ENCODE results near the gene SH3RF3.

The SH3RF3 gene

DNA sequence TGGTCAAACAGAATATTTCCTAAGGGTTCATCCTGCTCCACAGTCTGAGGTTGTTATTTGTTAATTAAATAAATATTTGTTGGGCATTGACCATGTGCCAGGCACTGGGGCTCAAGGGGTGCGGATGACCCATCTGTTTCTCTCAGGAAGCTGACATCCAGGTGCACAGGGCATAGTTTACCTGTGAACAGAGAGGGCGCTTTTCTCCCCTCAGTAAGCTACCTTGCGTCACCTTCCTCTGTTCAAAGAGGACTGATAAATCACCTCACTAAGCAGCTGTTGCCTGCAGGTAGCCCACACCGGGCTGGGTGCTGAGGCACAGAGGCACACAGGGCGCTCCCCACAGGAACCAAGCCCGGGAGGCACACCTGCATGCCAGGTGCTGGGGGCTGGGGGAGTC is 41.6 kb downstream of the SH3RF3 start:
- TF ChIP-seq GATA2 (IDR thresholded peaks at IDR 0.05; ENCODE audit: low read depth, low read length): no peak
- TF ChIP-seq GATA3 (IDR thresholded peaks at IDR 0.05; ENCODE audit: low read depth, low read length): no peak

DNA sequence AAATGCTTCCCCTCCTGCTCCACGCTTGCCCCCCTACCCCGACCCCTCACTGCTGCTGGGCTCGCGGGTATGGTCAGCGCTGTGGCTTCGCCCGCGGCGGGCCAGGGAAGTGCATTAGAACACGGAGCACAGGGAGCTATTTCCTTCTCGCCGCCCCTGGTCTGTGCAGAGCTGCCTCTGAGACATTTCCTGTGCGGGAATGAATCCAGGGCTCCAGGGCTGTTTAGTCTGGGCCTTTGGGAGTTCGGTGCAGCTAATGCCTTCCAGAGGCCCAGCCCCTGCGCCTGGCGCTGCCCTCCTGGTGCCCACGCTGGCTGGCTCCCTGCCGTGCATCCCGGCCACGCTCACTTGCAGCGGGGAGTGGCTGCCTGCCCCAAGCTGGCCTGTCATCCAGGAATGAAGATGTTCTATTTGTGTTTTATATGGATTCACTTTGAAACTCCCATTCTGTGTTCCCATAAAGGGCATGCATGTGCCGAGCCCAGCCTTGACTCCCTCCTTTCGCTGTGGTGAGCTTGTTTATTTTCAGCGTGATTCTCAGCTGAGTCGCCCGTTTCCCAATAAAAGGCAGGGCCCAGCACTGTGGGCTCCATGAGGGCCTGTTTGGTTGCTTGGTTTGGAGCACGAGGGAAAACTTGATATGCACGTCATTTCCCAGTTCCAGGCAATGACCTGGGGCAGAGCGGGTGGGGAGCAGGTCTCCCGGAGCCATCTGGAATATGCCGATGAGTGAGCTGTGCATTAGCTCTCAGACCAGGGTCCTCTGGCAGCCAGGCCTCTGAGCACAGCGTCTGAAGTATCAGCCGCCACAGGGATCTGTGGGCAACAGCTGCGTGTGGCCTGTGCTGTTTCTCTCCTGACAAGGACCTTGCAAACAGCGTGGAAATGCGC is 42.7 kb downstream of the SH3RF3 start:
- TF ChIP-seq GATA3 (IDR thresholded peaks at IDR 0.05; ENCODE audit: low read depth, low read length) (no peak), GATA2 (IDR thresholded peaks at IDR 0.05; ENCODE audit: low read depth, low read length) (no peak)

DNA sequence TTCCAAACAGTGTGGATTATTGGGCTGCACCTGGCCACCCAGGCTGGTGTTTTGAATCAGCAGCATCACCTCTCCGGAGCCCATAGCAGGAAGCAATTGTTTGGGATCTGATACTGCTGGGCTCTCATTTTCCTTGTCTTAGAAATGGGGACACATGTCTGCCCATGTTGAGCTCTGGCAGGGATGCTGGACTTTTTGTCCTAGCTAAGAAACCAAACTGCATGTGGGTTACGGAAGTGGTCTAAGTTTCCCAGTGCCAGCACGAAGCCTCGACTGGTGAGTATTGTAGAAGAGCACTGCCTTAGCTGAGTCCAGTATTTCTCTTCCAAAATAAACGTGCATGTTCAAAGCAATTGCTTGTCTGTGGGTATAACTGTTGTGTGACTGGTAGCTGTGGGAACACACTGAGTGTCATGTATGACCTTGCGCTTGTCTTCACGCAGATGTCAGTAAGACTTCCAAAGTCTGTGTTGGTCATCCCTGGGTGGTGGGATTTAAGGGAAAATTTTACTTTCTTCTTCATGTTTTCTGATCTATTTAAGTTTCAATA is 43.6 kb downstream of the SH3RF3 start:
- TF ChIP-seq GATA3 (IDR thresholded peaks at IDR 0.05; ENCODE audit: low read depth, low read length): no peak
- no peak for TF ChIP-seq GATA2 (IDR thresholded peaks at IDR 0.05; ENCODE audit: low read depth, low read length)

DNA sequence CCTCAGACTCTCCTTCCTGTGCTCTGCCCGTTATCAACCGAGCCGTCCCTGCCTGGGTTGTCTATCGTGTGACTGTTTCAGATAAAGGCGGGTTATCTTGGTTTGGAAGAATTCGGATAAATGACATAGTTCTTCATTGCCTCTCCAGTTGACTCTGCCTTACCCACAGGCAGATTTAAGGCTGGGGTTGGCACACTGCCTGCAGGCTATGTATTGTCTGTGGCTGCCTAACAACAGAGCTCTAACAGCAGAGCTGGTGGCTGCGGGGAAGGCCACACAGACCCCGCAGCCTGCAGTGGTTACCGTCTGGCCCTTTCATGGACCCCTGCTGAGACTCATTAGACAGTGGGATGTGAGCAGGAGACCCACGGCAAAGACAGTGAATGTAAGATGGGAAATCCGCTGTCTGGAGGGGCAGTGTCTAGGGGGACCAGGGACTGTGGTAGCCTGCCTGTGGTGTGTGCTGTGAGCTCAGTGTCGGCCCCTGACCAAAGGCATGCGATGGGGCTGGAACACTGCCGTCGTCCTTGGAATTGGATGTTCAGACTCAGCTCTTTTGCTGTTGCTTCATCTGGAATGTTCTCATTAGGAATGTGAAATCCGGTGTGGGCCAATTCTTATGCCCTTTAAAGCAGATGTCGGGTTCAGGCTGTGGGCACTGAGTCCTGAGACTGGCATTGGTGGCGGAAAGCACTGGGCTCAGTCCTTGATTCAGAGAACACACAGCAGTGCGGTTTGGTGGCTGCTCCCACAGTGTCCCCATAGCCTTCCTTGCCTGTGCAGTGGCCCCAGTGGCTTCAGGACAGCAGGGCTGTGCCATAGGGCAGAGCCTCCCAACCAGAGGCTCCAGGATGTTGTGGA is 44.5 kb downstream of the SH3RF3 start:
- TF ChIP-seq GATA2 (IDR thresholded peaks at IDR 0.05; ENCODE audit: low read depth, low read length) (no peak), GATA3 (IDR thresholded peaks at IDR 0.05; ENCODE audit: low read depth, low read length) (no peak)

DNA sequence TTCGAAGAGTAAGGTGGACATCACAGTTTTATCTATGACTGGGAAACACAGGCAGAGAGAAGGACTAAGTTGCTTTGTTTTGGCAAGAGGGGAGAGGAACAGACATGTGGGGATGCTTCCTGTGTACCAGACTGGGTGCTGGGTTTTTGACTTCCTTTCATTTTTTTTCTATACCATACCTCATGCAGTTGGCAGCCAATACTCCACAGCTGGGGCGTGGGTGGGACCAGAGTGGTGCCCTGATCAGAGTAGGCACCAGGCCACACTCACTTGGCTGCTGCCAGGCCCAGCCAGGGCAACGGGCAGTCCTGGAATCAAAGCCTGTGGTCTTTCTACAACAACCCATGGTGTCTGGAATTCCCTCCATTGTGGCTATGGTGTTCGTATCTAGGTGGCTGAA is 45.2 kb downstream of the SH3RF3 start:
- TF ChIP-seq GATA3 (IDR thresholded peaks at IDR 0.05; ENCODE audit: low read depth, low read length): no peak
- no peak for TF ChIP-seq GATA2 (IDR thresholded peaks at IDR 0.05; ENCODE audit: low read depth, low read length)

DNA sequence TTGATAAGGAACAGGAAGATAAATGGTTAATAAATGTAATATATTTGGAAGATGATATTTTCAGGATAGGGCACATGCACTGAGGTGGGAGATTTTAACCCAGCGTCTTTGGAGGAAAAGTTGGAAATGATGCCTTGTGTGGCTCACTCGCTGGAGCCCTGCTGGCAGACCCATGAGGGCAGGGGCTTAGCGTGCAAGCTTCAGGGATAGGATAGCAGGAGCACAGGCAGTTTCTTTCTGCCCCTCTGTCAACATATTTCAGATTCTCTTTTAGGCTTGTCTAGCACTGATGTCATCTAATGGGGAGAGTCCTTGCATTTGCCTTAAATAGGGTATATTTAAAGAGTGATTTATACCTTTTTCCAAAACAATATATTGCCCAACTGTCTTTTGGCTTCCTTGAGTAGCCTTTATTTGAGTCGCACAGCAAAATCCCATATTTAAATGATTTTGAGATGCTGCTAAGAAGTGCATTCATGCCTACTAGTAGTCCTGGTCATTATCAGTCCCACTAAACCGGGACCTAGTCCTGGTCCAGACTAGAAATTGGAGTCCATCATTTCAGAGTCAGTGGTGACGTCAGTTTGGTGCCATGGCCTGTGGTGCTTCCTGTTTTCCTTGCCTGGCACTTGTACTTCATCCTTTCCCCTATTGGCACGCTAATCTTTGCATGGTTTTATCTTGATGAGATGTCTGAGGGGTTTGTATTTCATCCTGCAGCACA is 45.8 kb downstream of the SH3RF3 start:
- TF ChIP-seq GATA2 (IDR thresholded peaks at IDR 0.05; ENCODE audit: low read depth, low read length) (no peak), GATA3 (IDR thresholded peaks at IDR 0.05; ENCODE audit: low read depth, low read length) (no peak)

DNA sequence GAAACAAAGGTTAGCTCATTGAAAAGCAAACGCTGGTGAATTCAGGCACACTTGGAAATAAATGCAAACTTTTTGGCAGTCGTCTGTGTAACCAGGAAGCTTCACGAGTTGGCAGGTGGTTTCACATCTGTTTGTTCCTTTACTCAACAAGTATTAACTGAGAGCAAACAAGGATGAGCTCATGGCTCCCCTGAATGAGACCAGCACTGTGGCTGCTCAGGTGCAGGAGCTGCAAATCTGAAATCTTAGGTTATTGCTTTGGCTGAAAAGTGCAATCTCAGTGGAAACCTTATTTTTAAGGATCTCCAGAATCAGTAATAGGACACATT is 46.3 kb downstream of the SH3RF3 start:
- no peak for TF ChIP-seq GATA2 (IDR thresholded peaks at IDR 0.05; ENCODE audit: low read depth, low read length)
- no peak for TF ChIP-seq GATA3 (IDR thresholded peaks at IDR 0.05; ENCODE audit: low read depth, low read length)

DNA sequence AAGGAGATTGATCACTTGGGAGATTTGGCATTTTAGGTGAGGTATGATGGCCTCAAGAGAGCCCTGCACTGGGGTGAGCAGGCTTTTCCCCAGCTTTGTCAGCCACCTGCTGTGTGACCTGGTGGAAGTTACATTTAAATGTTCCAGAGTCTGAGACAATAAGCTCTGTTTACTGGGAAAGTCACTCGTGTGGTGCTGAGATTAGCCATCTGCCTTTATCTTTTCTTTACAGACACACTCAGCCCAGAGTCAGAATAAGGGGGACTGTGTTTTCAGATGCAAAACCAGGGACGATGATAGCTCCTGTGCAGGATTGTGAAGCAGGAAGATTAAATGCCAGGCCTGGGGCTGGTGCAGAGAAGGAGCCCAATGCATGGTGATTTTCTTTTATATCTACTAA is 47.9 kb downstream of the SH3RF3 start:
- TF ChIP-seq GATA2 (IDR thresholded peaks at IDR 0.05; ENCODE audit: low read depth, low read length) (0 out of 2 replicates have a peak, but pooled peaks have one; percentile 28), GATA3 (IDR thresholded peaks at IDR 0.05; ENCODE audit: low read depth, low read length) (no peak)

DNA sequence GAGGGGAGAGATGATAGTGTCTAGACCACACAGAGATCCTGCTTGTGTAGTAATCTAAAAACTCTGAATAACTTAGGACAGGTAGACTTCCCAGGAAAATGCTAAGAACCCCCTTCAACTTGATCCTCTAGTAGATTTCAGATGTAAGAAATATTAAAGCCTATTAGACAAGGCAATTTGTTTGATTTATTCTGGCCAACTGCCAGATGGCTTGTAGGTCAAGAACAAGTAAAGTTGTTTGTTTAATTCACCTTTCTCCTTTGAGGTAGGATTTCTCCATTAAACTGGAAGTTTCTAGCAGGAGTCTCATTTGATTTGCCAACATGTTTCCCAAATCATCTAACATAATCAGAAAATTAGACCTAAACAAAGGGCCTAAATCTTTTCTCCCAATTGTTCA is 48.6 kb downstream of the SH3RF3 start:
- TF ChIP-seq GATA3 (IDR thresholded peaks at IDR 0.05; ENCODE audit: low read depth, low read length) (no peak), GATA2 (IDR thresholded peaks at IDR 0.05; ENCODE audit: low read depth, low read length) (no peak)

DNA sequence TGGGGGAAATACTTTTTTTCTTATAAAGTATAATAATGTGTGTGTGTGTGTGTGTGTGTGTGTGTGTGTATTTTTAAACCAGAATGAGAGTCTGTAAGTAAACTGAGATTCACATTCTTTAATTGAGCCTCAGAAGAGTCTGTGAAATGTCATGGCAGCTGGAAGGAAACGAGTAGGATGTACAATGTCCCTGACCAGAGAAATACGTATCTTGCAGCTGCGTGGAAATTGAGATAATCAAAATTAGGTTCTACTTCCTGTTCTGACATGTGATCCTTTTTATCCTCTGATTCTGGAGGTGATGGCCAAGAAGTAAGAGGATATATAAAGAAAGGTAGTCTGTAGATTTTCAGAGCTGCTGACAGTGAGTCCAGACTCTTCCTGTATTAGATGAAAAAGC is 50.0 kb downstream of the SH3RF3 start:
- TF ChIP-seq GATA2 (IDR thresholded peaks at IDR 0.05; ENCODE audit: low read depth, low read length) (no peak), GATA3 (IDR thresholded peaks at IDR 0.05; ENCODE audit: low read depth, low read length) (no peak)

DNA sequence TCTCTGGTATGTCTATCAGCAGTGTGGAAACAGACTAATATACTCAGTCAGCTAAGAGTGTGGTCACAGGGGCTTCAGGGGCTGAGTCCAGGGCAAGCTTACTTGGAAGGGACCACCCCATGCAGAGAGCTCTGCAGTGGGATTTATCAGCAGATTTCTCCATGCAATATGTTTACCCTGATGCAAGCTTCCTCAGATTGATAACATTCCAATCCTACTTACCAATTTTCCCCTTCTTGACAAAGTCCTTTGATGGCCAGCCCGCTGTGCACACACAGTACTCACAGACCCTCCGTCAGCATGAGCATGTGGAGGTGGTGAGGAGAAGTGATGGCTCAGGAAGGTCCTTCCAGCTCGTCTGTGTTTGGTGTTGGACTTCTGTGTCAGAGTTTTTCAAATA is 51.8 kb downstream of the SH3RF3 start:
- TF ChIP-seq GATA3 (IDR thresholded peaks at IDR 0.05; ENCODE audit: low read depth, low read length): no peak
- TF ChIP-seq GATA2 (IDR thresholded peaks at IDR 0.05; ENCODE audit: low read depth, low read length): no peak

DNA sequence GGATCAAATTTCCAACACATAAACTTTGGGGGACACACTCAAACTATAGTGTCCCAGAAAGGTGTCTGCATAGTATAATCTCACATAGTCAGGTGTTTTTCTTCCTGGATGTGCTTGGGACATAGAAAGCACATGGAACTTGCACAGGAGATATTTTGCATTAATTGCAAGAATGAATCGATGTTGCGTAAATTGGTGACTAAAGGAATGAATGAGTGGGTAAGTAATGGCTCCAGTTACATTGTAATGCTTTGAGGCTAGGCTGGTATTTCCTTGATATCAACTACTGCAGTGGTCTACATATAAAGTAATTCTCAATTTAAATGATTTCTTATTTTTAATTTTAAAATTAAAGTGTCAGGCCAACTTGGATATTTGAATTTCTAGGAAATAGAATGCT is 53.4 kb downstream of the SH3RF3 start:
- TF ChIP-seq GATA3 (IDR thresholded peaks at IDR 0.05; ENCODE audit: low read depth, low read length) (no peak), GATA2 (IDR thresholded peaks at IDR 0.05; ENCODE audit: low read depth, low read length) (no peak)

DNA sequence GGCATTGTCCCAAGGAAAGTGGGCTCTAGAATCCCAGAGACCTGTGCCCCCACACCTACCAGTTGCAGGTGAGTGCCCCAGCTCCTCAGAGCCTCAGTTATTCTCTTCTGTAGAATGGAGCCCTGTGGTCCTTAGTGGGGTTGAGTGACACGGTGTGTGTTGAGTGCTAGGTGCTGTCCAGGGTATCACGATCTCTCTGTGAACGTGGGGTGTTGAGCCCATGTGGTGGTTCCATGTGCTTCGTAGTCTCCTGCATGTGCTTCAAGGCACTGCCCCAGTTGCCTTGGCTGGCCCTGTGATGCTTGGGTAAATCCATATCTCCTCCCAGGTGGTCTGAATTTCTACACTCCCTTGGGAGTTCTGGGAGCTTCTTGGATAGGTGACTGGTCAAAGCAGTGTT is 54.9 kb downstream of the SH3RF3 start:
- TF ChIP-seq GATA2 (IDR thresholded peaks at IDR 0.05; ENCODE audit: low read depth, low read length): no peak
- TF ChIP-seq GATA3 (IDR thresholded peaks at IDR 0.05; ENCODE audit: low read depth, low read length): no peak

DNA sequence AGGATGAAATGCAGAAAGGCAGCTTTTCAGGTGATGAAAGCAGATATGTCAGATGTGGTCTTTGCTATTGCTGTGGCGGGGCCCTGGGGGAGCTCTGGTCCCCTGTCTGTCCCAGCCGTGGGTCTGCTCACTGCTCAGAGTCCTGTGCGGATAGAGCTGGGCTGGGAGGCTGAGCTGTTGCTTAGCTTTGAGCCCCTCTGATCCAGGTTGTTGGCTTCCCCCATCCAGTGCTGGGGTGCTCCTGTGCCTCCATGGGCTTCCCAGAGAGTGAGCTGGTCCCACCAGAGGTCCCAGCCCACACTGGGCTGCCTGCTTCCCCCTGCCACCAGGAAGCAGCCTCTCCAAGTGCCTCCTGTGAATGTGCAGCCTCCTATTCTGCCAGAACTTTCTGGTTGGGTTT is 55.4 kb downstream of the SH3RF3 start:
- TF ChIP-seq GATA2 (IDR thresholded peaks at IDR 0.05; ENCODE audit: low read depth, low read length) (no peak), GATA3 (IDR thresholded peaks at IDR 0.05; ENCODE audit: low read depth, low read length) (no peak)
